Central memory CD4-positive, alpha-beta T cell (primary cell): Measurements from ENCODE around the gene SPEG.

Experiments used
- DNase-seq: peaks from one replicate; pipeline ENCODE4 v3.0.0; 2022

Gene SPEG

GRCh38 chr2:219538504-219538951, 103.9 kb downstream of the SPEG start:
- no peak for DNase-seq

GRCh38 chr2:219538956-219539788, 104.5 kb downstream of the SPEG start:
- DNase-seq: no peak

- no peak for DNase-seq
Measured at GRCh38 chr2:219539926-219540678, 105.5 kb downstream of the SPEG start.

- DNase-seq: no peak
Measured at GRCh38 chr2:219540784-219541504, 106.3 kb downstream of the SPEG start.

GRCh38 chr2:219541611-219542180, 107.1 kb downstream of the SPEG start:
- peak; percentile 86 for DNase-seq

- DNase-seq: no peak
Measured at GRCh38 chr2:219542931-219543595, 108.4 kb downstream of the SPEG start.

GRCh38 chr2:219543596-219544358, 109.1 kb downstream of the SPEG start, which contains the start of the genes CHPF and TMEM198:
Gene CHPF (minus strand): TSS chr2:219543809. CDS start chr2:219543538, 271 bp downstream.
Gene TMEM198 (plus strand): TSS chr2:219544028. CDS start chr2:219544728, 700 bp downstream.
- peak; percentile 91 for DNase-seq

- no peak for DNase-seq
Measured at GRCh38 chr2:219544567-219544966, 109.9 kb downstream of the SPEG start.

- DNase-seq: no peak
Measured at GRCh38 chr2:219545295-219545942, 110.8 kb downstream of the SPEG start.

- DNase-seq: no peak
Measured at GRCh38 chr2:219545943-219546352, 111.3 kb downstream of the SPEG start.

GRCh38 chr2:219547621-219548020, 113.0 kb downstream of the SPEG start:
- no peak for DNase-seq
